ENCODE data around the gene C1orf210. TPM values are rescaled to one million over a fixed set of nuclear protein-coding genes. Genes with fewer than 3 reads are reported as not detected.

The C1orf210 gene
- total RNA-seq, 1 experiment from 2014 or later: 16.8 TPM

GRCh38 chr1:43327549-43328292, 42.3 kb upstream of the C1orf210 start:
- DNase-seq: no peak
- intact Hi-C loops (cut with micrococcal nuclease; ENCODE audit: unreplicated experiment): no loop called here
- no peaks in the 10 kb centered on the region for H3K36me3 Mint-ChIP-seq (ENCODE audit: insufficient read depth, unreplicated experiment)
- H3K9me3 Mint-ChIP-seq (ENCODE audit: low read depth, unreplicated experiment): peaks cover 8% of the 10 kb centered on the region
- CTCF ChIA-PET: no interaction called here
- TF ChIP-seq, protein P1, sequence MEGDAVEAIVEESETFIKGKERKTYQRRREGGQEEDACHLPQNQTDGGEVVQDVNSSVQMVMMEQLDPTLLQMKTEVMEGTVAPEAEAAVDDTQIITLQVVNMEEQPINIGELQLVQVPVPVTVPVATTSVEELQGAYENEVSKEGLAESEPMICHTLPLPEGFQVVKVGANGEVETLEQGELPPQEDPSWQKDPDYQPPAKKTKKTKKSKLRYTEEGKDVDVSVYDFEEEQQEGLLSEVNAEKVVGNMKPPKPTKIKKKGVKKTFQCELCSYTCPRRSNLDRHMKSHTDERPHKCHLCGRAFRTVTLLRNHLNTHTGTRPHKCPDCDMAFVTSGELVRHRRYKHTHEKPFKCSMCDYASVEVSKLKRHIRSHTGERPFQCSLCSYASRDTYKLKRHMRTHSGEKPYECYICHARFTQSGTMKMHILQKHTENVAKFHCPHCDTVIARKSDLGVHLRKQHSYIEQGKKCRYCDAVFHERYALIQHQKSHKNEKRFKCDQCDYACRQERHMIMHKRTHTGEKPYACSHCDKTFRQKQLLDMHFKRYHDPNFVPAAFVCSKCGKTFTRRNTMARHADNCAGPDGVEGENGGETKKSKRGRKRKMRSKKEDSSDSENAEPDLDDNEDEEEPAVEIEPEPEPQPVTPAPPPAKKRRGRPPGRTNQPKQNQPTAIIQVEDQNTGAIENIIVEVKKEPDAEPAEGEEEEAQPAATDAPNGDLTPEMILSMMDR (IDR thresholded peaks at IDR 0.05; ENCODE audit: unreplicated experiment): no peak
- H3K4me1 Mint-ChIP-seq (ENCODE audit: low read depth, unreplicated experiment): peaks cover 7% of the 10 kb centered on the region
- no peak overlapping the region for H3K4me3 Mint-ChIP-seq (ENCODE audit: low read depth, unreplicated experiment)
- H3K27ac Mint-ChIP-seq (ENCODE audit: unreplicated experiment): no peak overlapping the region
- H3K27me3 Mint-ChIP-seq (ENCODE audit: unreplicated experiment): no peaks in the 10 kb centered on the region
- BruUV-seq (replicated peaks): no TSS peak

GRCh38 chr1:43325381-43325780, 40.0 kb upstream of the C1orf210 start:
- CTCF ChIA-PET: no interaction called here
- Mint-ChIP-seq H3K36me3 (ENCODE audit: insufficient read depth, unreplicated experiment) (no peaks in the 10 kb centered on the region), H3K4me1 (ENCODE audit: low read depth, unreplicated experiment) (peaks cover 7% of the 10 kb centered on the region), H3K27ac (ENCODE audit: unreplicated experiment) (no peak overlapping the region), H3K27me3 (ENCODE audit: unreplicated experiment) (no peaks in the 10 kb centered on the region), H3K4me3 (ENCODE audit: low read depth, unreplicated experiment) (no peak overlapping the region), H3K9me3 (ENCODE audit: low read depth, unreplicated experiment) (peaks cover 8% of the 10 kb centered on the region)
- no peak for DNase-seq
- TF ChIP-seq, protein P1 (IDR thresholded peaks at IDR 0.05; ENCODE audit: unreplicated experiment): no peak
- intact Hi-C loops (cut with micrococcal nuclease; ENCODE audit: unreplicated experiment): no loop called here
- BruUV-seq (replicated peaks): no TSS peak

DNA sequence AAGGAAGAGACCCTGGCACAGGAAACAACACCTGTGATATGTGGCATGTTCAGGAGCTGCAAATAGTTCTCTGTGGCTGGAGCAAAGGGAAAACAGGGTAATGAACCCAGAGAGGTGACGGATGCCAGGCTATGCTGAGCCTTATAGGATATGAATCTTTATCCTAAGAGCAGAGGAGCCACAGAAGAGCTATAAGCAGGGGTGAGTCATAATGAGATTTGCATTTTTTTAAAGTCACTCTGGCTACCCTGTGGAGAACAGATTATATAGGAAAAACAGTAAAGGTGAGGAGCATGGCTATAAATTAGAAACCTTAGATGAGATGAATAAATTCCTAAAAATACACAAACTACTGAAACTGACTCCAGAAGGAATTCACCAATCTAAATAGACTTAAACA, 39.4 kb upstream of the C1orf210 start:
- no peak for DNase-seq
- Mint-ChIP-seq H3K4me1 (ENCODE audit: low read depth, unreplicated experiment) (peaks cover 3% of the 10 kb centered on the region), H3K4me3 (ENCODE audit: low read depth, unreplicated experiment) (no peak overlapping the region), H3K36me3 (ENCODE audit: insufficient read depth, unreplicated experiment) (no peaks in the 10 kb centered on the region), H3K27ac (ENCODE audit: unreplicated experiment) (no peak overlapping the region), H3K27me3 (ENCODE audit: unreplicated experiment) (no peaks in the 10 kb centered on the region), H3K9me3 (ENCODE audit: low read depth, unreplicated experiment) (peaks cover 8% of the 10 kb centered on the region)
- CTCF ChIA-PET: no interaction called here
- intact Hi-C loops (cut with micrococcal nuclease; ENCODE audit: unreplicated experiment): no loop called here
- TF ChIP-seq, protein P1 (IDR thresholded peaks at IDR 0.05; ENCODE audit: unreplicated experiment): no peak
- BruUV-seq (replicated peaks): no TSS peak

DNA sequence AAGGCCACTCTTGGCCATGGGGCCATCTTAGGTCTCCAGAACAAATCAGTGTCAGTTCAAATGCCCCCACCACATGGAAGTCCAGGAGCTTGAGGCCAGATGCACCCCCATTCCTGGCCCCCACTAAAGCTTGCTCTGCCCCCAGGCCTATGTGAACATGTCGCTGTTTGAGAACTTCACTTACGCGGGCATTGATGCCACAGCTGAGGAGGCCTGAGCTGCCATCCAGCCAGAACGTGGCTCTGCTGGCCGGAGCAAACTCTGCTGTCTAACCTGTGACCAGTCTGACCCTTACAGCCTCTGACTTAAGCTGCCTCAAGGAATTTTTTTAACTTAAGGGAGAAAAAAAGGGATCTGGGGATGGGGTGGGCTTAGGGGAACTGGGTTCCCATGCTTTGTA, 37.1 kb upstream of the C1orf210 start:
- H3K9me3 Mint-ChIP-seq (ENCODE audit: low read depth, unreplicated experiment): peaks cover 8% of the 10 kb centered on the region
- intact Hi-C loops (cut with micrococcal nuclease; ENCODE audit: unreplicated experiment): no loop called here
- BruUV-seq (replicated peaks): no TSS peak
- H3K27me3 Mint-ChIP-seq (ENCODE audit: unreplicated experiment): peaks cover 7% of the 10 kb centered on the region
- TF ChIP-seq, protein P1 (IDR thresholded peaks at IDR 0.05; ENCODE audit: unreplicated experiment): no peak
- H3K36me3 Mint-ChIP-seq (ENCODE audit: insufficient read depth, unreplicated experiment): no peaks in the 10 kb centered on the region
- H3K4me3 Mint-ChIP-seq (ENCODE audit: low read depth, unreplicated experiment): no peak overlapping the region
- CTCF ChIA-PET: no interaction called here
- H3K4me1 Mint-ChIP-seq (ENCODE audit: low read depth, unreplicated experiment): no peaks in the 10 kb centered on the region
- no peak overlapping the region for H3K27ac Mint-ChIP-seq (ENCODE audit: unreplicated experiment)
- DNase-seq: no peak
